Chondrocyte (in vitro differentiated cells): ENCODE results near the gene CCDC117. TPM values are rescaled to one million over a fixed set of nuclear protein-coding genes. Genes with fewer than 3 reads are reported as not detected.
"Not testable (repeated sequence)": the region's sequence is repeated elsewhere in the genome, so short reads cannot be mapped to it uniquely, and the experiment has no call there.

ENCODE experiments used
- DNase-seq: peaks from one replicate; pipeline ENCODE4 v3.0.0; 2021; ENCODE audit warnings: mixed read lengths, low spot score
- H3K27ac Mint-ChIP-seq: one replicate; pipeline ENCODE4 v1.8.0; 2021; ENCODE audit warnings: mild to moderate bottlenecking, moderate library complexity, mixed read lengths; ENCODE audit not compliant: unreplicated experiment
- H3K27me3 Mint-ChIP-seq: 2 replicates; pipeline ENCODE4 v1.8.0; 2021; ENCODE audit warnings: low read depth, mixed read lengths
- H3K36me3 Mint-ChIP-seq: 2 replicates; pipeline ENCODE4 v1.8.0; 2021; ENCODE audit warnings: low read depth, mixed read lengths
- H3K4me1 Mint-ChIP-seq: 2 replicates; pipeline ENCODE4 v1.8.0; 2021; ENCODE audit warnings: low read depth, mild to moderate bottlenecking, mixed read lengths
- H3K4me3 Mint-ChIP-seq: one replicate; pipeline ENCODE4 v1.8.0; 2021; ENCODE audit warnings: mild to moderate bottlenecking, moderate library complexity, mixed read lengths; ENCODE audit not compliant: unreplicated experiment
- H3K9me3 Mint-ChIP-seq: 2 replicates; pipeline ENCODE4 v1.8.0; 2021; ENCODE audit warnings: low read depth, mixed read lengths
- CTCF ChIP-seq: fragments of 200-600 bp; sonication (generic); IDR thresholded peaks from 2 replicates; pipeline ENCODE4 v1.5.0; 2021; ENCODE audit warnings: antibody characterized with exemption, mild to moderate bottlenecking, moderate library complexity
- total RNA-seq: library from RNA; stranded (reverse); gene quantifications from 3 replicates; pipeline ENCODE4 v1.2.1, GENCODE V29; 2021

Gene CCDC117
- total RNA-seq, 1 donor from 2014 or later: 23.4 TPM

GRCh38 chr22:28817919-28818859, 45.7 kb downstream of the CCDC117 start:
- no peak for TF ChIP-seq CTCF
- no peak for DNase-seq
- Mint-ChIP-seq H3K4me3 (no peak overlapping the region), H3K9me3 (no peaks in the 10 kb centered on the region), H3K27ac (no peak overlapping the region), H3K27me3 (no peaks in the 10 kb centered on the region), H3K4me1 (peaks cover 4% of the 10 kb centered on the region), H3K36me3 (peaks cover 1% of the 10 kb centered on the region)

- DNase-seq: no peak
- no peak overlapping the region for H3K27ac Mint-ChIP-seq
- H3K9me3 Mint-ChIP-seq: no peaks in the 10 kb centered on the region
- TF ChIP-seq CTCF: no peak
- no peaks in the 10 kb centered on the region for H3K4me1 Mint-ChIP-seq
- H3K36me3 Mint-ChIP-seq: peaks cover 1% of the 10 kb centered on the region
- H3K4me3 Mint-ChIP-seq: no peak overlapping the region
- H3K27me3 Mint-ChIP-seq: no peaks in the 10 kb centered on the region
These were observed 47.0 kb downstream of the CCDC117 start for GRCh38 chr22:28819253-28820096.

DNA sequence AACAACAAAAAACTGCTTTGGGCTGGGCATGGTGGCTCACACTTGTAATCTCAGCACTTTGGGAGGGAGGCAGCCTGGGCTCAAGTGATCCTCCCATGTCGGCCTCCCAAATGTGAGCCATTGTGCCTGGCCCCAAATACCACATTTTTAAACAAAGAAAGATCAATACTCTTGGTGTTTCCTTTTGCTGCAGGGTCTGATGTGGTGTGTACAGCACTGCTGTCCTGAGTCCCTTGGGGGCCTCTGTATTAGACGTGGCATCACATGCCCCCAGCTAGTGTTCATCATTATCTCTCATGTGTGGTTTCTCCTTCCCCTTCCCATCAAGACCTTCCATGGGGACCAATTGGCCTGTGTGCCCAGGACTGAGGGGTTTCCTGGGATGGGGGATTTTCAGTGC, 48.4 kb downstream of the CCDC117 start:
- Mint-ChIP-seq H3K4me1 (no peaks in the 10 kb centered on the region), H3K27me3 (no peaks in the 10 kb centered on the region), H3K36me3 (no peaks in the 10 kb centered on the region), H3K9me3 (no peaks in the 10 kb centered on the region), H3K27ac (no peak overlapping the region), H3K4me3 (no peak overlapping the region)
- TF ChIP-seq CTCF: no peak
- no peak for DNase-seq

DNA sequence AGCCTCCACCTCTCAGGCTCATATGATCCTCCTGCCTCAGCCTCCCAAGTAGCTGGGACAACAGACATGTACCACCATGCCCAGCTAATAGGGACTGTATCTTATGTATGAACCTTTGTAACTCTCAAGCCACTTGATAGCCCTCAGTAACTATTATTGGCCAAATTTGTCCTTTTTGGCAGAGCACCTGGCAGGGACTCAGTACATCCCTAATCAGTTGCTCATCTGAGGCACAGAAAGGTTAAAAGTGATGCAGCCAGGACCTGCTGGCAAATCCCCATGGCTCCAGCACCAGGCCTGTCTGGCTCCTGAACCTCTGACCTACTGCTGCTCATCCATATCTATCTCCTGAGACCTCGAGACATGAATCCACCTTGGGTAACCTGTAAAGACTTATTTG, 49.0 kb downstream of the CCDC117 start:
- DNase-seq: no peak
- H3K27ac Mint-ChIP-seq: no peak overlapping the region
- no peaks in the 10 kb centered on the region for H3K9me3 Mint-ChIP-seq
- no peak overlapping the region for H3K4me3 Mint-ChIP-seq
- no peak for TF ChIP-seq CTCF
- no peaks in the 10 kb centered on the region for H3K27me3 Mint-ChIP-seq
- H3K4me1 Mint-ChIP-seq: no peaks in the 10 kb centered on the region
- H3K36me3 Mint-ChIP-seq: no peaks in the 10 kb centered on the region

- no peak overlapping the region for H3K27ac Mint-ChIP-seq
- DNase-seq: no peak
- H3K36me3 Mint-ChIP-seq: no peaks in the 10 kb centered on the region
- TF ChIP-seq CTCF: no peak
- no peaks in the 10 kb centered on the region for H3K9me3 Mint-ChIP-seq
- H3K27me3 Mint-ChIP-seq: no peaks in the 10 kb centered on the region
- H3K4me1 Mint-ChIP-seq: no peaks in the 10 kb centered on the region
- H3K4me3 Mint-ChIP-seq: no peak overlapping the region
These were observed 50.5 kb downstream of the CCDC117 start for GRCh38 chr22:28822930-28823551.

DNA sequence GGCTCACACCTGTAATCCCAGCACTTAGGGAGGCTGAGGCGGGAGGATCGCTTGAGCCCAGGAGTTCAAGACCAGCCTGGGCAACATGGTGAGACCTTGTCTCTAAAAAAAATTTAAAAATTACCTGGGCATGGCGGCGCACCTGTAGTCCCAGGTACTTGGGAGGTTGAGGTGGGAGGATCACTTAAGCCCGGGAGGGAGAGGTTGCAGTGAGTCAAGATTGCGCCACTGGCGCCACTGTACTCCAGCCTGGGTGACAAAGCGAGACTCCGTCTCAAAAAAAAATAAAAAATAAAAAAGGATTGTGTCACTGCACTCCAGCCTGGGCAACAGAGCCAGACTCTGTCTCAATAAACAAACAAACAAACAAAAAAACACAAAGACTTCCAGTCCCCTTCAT, 52.0 kb downstream of the CCDC117 start:
- not testable (repeated sequence) for H3K4me1 Mint-ChIP-seq, H3K36me3 Mint-ChIP-seq, H3K27ac Mint-ChIP-seq, DNase-seq, H3K9me3 Mint-ChIP-seq, H3K27me3 Mint-ChIP-seq, H3K4me3 Mint-ChIP-seq

DNA sequence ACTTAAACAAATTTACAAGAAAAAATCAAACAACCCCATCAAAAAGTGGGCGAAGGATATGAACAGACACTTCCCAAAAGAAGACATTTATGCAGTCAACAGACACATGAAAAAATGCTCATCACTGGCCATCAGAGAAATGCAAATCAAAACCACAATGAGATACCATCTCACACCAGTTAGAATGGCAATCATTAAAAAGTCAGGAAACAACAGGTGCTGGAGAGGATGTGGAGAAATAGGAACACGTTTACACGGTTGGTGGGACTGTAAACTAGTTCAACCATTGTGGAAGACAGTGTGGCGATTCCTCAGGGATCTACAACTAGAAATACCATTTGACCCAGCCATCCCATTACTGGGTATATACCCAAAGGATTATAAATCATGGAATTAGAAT, 53.9 kb downstream of the CCDC117 start:
- not testable (repeated sequence) for H3K4me1 Mint-ChIP-seq, H3K9me3 Mint-ChIP-seq, DNase-seq, H3K4me3 Mint-ChIP-seq, H3K36me3 Mint-ChIP-seq, H3K27me3 Mint-ChIP-seq, H3K27ac Mint-ChIP-seq
